HL-60 (cell line): ENCODE measurements around the gene HELZ.

Source experiments
- DNase-seq, 2 experiments: peaks; one replicate each; pipeline ENCODE4 v3.0.0-alpha.2; 2010 to 2020; ENCODE audit warnings: low read depth in 1 of 2, low spot score in 1 of 2
- H3K27ac ChIP-seq: fragments of 250-450 bp; sonication (Bioruptor Pico); replicated peaks from 2 replicates; pipeline ENCODE4 v1.5.1; 2020; ENCODE audit warnings: mild to moderate bottlenecking, moderate library complexity
- H3K27me3 ChIP-seq: fragments of 250-450 bp; sonication (Bioruptor Pico); 2 replicates; pipeline ENCODE4 v1.5.1; 2021; ENCODE audit warnings: mild to moderate bottlenecking, moderate library complexity; ENCODE audit not compliant: insufficient read depth, poor library complexity, severe bottlenecking
- H3K4me3 ChIP-seq: replicated peaks from 2 replicates; pipeline ENCODE4 v1.5.1; 2011; ENCODE audit warnings: mild to moderate bottlenecking, control low read depth, low read length; ENCODE audit not compliant: insufficient read depth
- CTCF ChIP-seq: IDR thresholded peaks from one replicate; pipeline ENCODE4 v1.5.1; 2011; ENCODE audit warnings: low read length, control low read depth, inconsistent platforms; ENCODE audit not compliant: insufficient read depth
- GABPA ChIP-seq: IDR thresholded peaks from 2 replicates; pipeline ENCODE4 v1.6.1; 2012; ENCODE audit warnings: low read depth
- POLR2AphosphoS5 ChIP-seq: IDR thresholded peaks from 2 replicates; pipeline ENCODE4 v1.6.1; 2012; ENCODE audit warnings: low read depth
- REST ChIP-seq: IDR thresholded peaks from 2 replicates; pipeline ENCODE4 v1.6.1; 2012; ENCODE audit warnings: low read depth; ENCODE audit not compliant: insufficient replicate concordance
- SPI1 ChIP-seq: IDR thresholded peaks from 2 replicates; pipeline ENCODE4 v1.6.1; 2012; ENCODE audit warnings: low read depth, mild to moderate bottlenecking, borderline replicate concordance

Gene HELZ

GRCh38 chr17:67111327-67111726, 133.7 kb downstream of the HELZ start:
- DNase-seq: no peak
- Histone ChIP-seq H3K27me3 (no peaks in the 10 kb centered on the region), H3K4me3 (no peak overlapping the region), H3K27ac (no peak overlapping the region)
- TF ChIP-seq GABPA: no peak
- TF ChIP-seq REST: no peak
- TF ChIP-seq CTCF: no peak
- no peak for TF ChIP-seq POLR2AphosphoS5

- TF ChIP-seq SPI1: no peak
- no peak for TF ChIP-seq GABPA
- no peak for TF ChIP-seq POLR2AphosphoS5
- TF ChIP-seq REST: no peak
- no peak for TF ChIP-seq CTCF
Measured at GRCh38 chr17:67110619-67111018, 134.4 kb downstream of the HELZ start.

GRCh38 chr17:67109111-67109510, 135.9 kb downstream of the HELZ start:
- no peaks in the 10 kb centered on the region for H3K27me3 ChIP-seq
- DNase-seq: no peak
- no peak for TF ChIP-seq REST
- TF ChIP-seq CTCF: no peak
- no peak for TF ChIP-seq POLR2AphosphoS5
- no peak for TF ChIP-seq SPI1
- no peak for TF ChIP-seq GABPA
- no peak overlapping the region for H3K27ac ChIP-seq
- no peak overlapping the region for H3K4me3 ChIP-seq

More at GRCh38 chr17:67110619-67111018, 134.4 kb downstream of the HELZ start:
- no peak overlapping the region for H3K4me3 ChIP-seq
- H3K27me3 ChIP-seq: no peaks in the 10 kb centered on the region
- H3K27ac ChIP-seq: no peak overlapping the region
- no peak for DNase-seq
